HepG2 (cell line): ENCODE measurements around the gene ACSM2A. TPM values are rescaled to one million over a fixed set of nuclear protein-coding genes. Genes with fewer than 3 reads are reported as not detected.
A peak's percentile ranks its signal among the peaks of the same experiment; 100 is the strongest.

ENCODE experiments used
- ATAC-seq: fragments of 200-7000 bp; cut with Tn5 transposase; 3 replicates; pipeline ENCODE4 v1.9.1; 2020; ENCODE audit warnings: mild to moderate bottlenecking, moderate library complexity
- BruUV-seq: library from RNA; stranded (reverse); fragments of 400-500 nt; replicated peaks from 2 replicates; lab custom pipeline; 2021; lab: Mats Ljungman, UMichigan
- CTCF ChIA-PET: fragments of 300-600 bp; formaldehyde crosslinking; extraction: SDS; loops from one replicate; lab custom pipeline; 2021; ENCODE audit warnings: low total read pairs, inconsistent platforms, low intra/inter-chr PET ratio; lab: Yijun Ruan, JAX
- POLR2A ChIA-PET: fragments of 350-600 bp; sonication (Branson Sonifier 250); formaldehyde crosslinking; loops from one replicate; lab custom pipeline; 2020; ENCODE audit warnings: antibody characterized with exemption, inconsistent platforms; lab: Yijun Ruan, JAX
- DNase-seq: peaks from one replicate; pipeline ENCODE4 v3.0.0-alpha.2; 2015; ENCODE audit warnings: low spot score
- FAIRE-seq: peaks from 3 replicates; lab custom pipeline; 2011; peaks lifted over from hg19 to GRCh38; lab: Jason Lieb, UNC
- H2AFZ ChIP-seq: one replicate; pipeline ENCODE4 v1.6.1; 2011; ENCODE audit warnings: low read length, inconsistent platforms
- H3K27ac ChIP-seq: fragments of 300-600 bp; 3 replicates; pipeline ENCODE4 v1.8.0; 2011; ENCODE audit warnings: mixed run types, mild to moderate bottlenecking, mixed read lengths, low read length, inconsistent platforms; ENCODE audit not compliant: insufficient read depth; ENCODE audit errors: extremely low read length
- H3K27me3 ChIP-seq, 2 experiments: fragments of 200-600 bp in 1 of 2; 2 replicates in 1 of 2; 3 replicates in 1 of 2; pipeline versions ENCODE4 v1.6.0 to v1.8.0; 2011; ENCODE audit warnings: low read length in 2 of 2, mild to moderate bottlenecking in 2 of 2, moderate library complexity in 2 of 2, inconsistent platforms in 1 of 2; ENCODE audit not compliant: insufficient read depth in 2 of 2, control insufficient read depth in 1 of 2
- H3K36me3 ChIP-seq, 2 experiments: fragments of 200-600 bp in 1 of 2; replicated peaks in 1 of 2; 2 replicates in 1 of 2; 3 replicates in 1 of 2; pipeline versions ENCODE4 v1.5.1 to v1.8.0; 2011; ENCODE audit warnings: low read length in 2 of 2, inconsistent platforms in 1 of 2; ENCODE audit not compliant: insufficient read depth in 2 of 2, control insufficient read depth in 1 of 2
- H3K4me1 ChIP-seq: 2 replicates; pipeline ENCODE4 v1.5.1; 2012; ENCODE audit warnings: low read length, inconsistent platforms; ENCODE audit not compliant: insufficient read depth
- H3K4me2 ChIP-seq: 2 replicates; pipeline ENCODE4 v1.6.0; 2011; ENCODE audit warnings: low read depth, low read length, inconsistent platforms
- H3K4me3 ChIP-seq, 3 experiments: fragments of 200-600 bp in 1 of 3; sonication (generic), shearing (Covaris generic) in 1 of 3; replicated peaks in 1 of 3; 2 replicates each; pipeline ENCODE4 v1.5.1; 2011 to 2016; ENCODE audit warnings: low read length in 3 of 3, inconsistent platforms in 2 of 3, low read depth in 2 of 3, mild to moderate bottlenecking in 2 of 3, control low read depth in 1 of 3, mixed read lengths in 1 of 3; ENCODE audit not compliant: insufficient read depth in 1 of 3
- H3K79me2 ChIP-seq: one replicate; pipeline ENCODE4 v1.6.1; 2011; ENCODE audit warnings: low read length, inconsistent platforms; ENCODE audit not compliant: insufficient read depth
- H3K9ac ChIP-seq: 2 replicates; pipeline ENCODE4 v1.6.0; 2011; ENCODE audit warnings: mild to moderate bottlenecking, low read depth, low read length, inconsistent platforms; ENCODE audit not compliant: insufficient read depth
- H3K9me3 ChIP-seq: 2 replicates; pipeline ENCODE4 v1.5.1; 2012; ENCODE audit warnings: mild to moderate bottlenecking, low read length
- H4K20me1 ChIP-seq: 2 replicates; pipeline ENCODE4 v1.6.0; 2011; ENCODE audit warnings: inconsistent platforms, mild to moderate bottlenecking, low read length, moderate library complexity; ENCODE audit not compliant: insufficient read depth
- CBX5 ChIP-seq: sonication (generic); formaldehyde crosslinking; IDR thresholded peaks from 2 replicates; pipeline ENCODE4 v1.4.0; 2020; ENCODE audit warnings: missing genetic modification reagents, borderline replicate concordance
- DNMT1 ChIP-seq: sonication (generic); formaldehyde crosslinking; IDR thresholded peaks from 2 replicates; pipeline ENCODE4 v1.5.1; 2020; ENCODE audit warnings: mild to moderate bottlenecking, missing genetic modification reagents
- PHF21A ChIP-seq: sonication (generic); formaldehyde crosslinking; IDR thresholded peaks from 2 replicates; pipeline ENCODE4 v1.5.0; 2020; ENCODE audit warnings: mild to moderate bottlenecking, missing genetic modification reagents
- SETDB1 ChIP-seq: sonication (generic); formaldehyde crosslinking; IDR thresholded peaks from 2 replicates; pipeline ENCODE4 v1.5.1; 2020; ENCODE audit warnings: missing genetic modification reagents, mild to moderate bottlenecking, borderline replicate concordance
- SMYD3 ChIP-seq: sonication (generic); formaldehyde crosslinking; IDR thresholded peaks from 2 replicates; pipeline ENCODE4 v1.8.1; 2023; ENCODE audit warnings: mild to moderate bottlenecking, missing genetic modification reagents
- SP2 ChIP-seq: sonication (generic); formaldehyde crosslinking; IDR thresholded peaks from 2 replicates; pipeline ENCODE4 v1.5.1; 2020; ENCODE audit warnings: mild to moderate bottlenecking, missing genetic modification reagents
- TEAD3 ChIP-seq: optimal IDR thresholded peaks from 2 replicates; pipeline ENCODE3; 2016; ENCODE audit warnings: borderline replicate concordance
- TOPORS ChIP-seq: sonication (generic); formaldehyde crosslinking; IDR thresholded peaks from 2 replicates; pipeline ENCODE4 v1.8.0; 2023; ENCODE audit warnings: mild to moderate bottlenecking, missing genetic modification reagents
- ZNF547 ChIP-seq: sonication (generic); formaldehyde crosslinking; IDR thresholded peaks from 2 replicates; pipeline ENCODE4 v1.5.1; 2020; ENCODE audit warnings: mild to moderate bottlenecking, missing genetic modification reagents
- ZNF788 ChIP-seq: sonication (generic); formaldehyde crosslinking; IDR thresholded peaks from 2 replicates; pipeline ENCODE4 v1.5.0; 2020; ENCODE audit warnings: mild to moderate bottlenecking, missing genetic modification reagents, borderline replicate concordance
- ZNF891 ChIP-seq: sonication (generic); formaldehyde crosslinking; IDR thresholded peaks from 2 replicates; pipeline ENCODE4 v1.5.0; 2020; ENCODE audit warnings: mild to moderate bottlenecking, missing genetic modification reagents
- WGBS: methylation state at CpG from one replicate; pipeline ENCODE4 v1.1.6; 2017; ENCODE audit warnings: low lambda C conversion rate; 5-methylcytosine and 5-hydroxymethylcytosine counted together
- in situ Hi-C: cut with HindIII; loops from 2 replicates; pipeline ENCODE4 v1.10.0; 2017; ENCODE audit warnings: low pct_unique_long_range_greater_than_20kb; ENCODE audit not compliant: extremely low pct_ligation_motif_present
- intact Hi-C: fragments of 100-400 bp; cut with micrococcal nuclease; formaldehyde crosslinking; loops from one replicate; pipeline ENCODE4 v1.10.0; 2022; ENCODE audit not compliant: unreplicated experiment
- polyA plus RNA-seq, 8 experiments: library from polyadenylated mRNA; depleted of rRNA in 3 of 8; stranded (reverse) in 7 of 8; unstranded in 1 of 8; fragments of >200 nt; fragmentation: Illumina TruSeq in 4 of 8; extraction: Trizol in 4 of 8; gene quantifications; 2 replicates each; pipeline versions ENCODE4 v1.2.1 to v1.2.3, GENCODE V29; 2011 to 2016; ENCODE audit warnings: low read depth in 4 of 8, missing spikeins in 1 of 8, mixed read lengths in 1 of 8; ENCODE audit not compliant: insufficient read depth in 1 of 8
- total RNA-seq, 5 experiments: library from RNA; depleted of rRNA; stranded (reverse); fragments of >200 nt; fragmentation: Illumina TruSeq; extraction: Trizol; gene quantifications; 2 replicates each; pipeline ENCODE4 v1.2.3, GENCODE V29; 2016; ENCODE audit warnings: low read depth in 1 of 5
- TF ChIP-seq, protein P1 (sequence below): sonication (generic); formaldehyde crosslinking; IDR thresholded peaks from 2 replicates; pipeline ENCODE4 v1.5.1; 2020; ENCODE audit warnings: mild to moderate bottlenecking, missing genetic modification reagents
- TF ChIP-seq, protein P2 (sequence below): sonication (generic); formaldehyde crosslinking; IDR thresholded peaks from 2 replicates; pipeline ENCODE4 v1.9.0; 2021; ENCODE audit warnings: missing genetic modification reagents, borderline replicate concordance

ACSM2A gene
- total and polyA plus RNA-seq, 2 of the 13 experiments (the other 11 are each of a cell fraction or from before 2014, with no cell fraction given): 11.4 to 16.3 TPM

DNA sequence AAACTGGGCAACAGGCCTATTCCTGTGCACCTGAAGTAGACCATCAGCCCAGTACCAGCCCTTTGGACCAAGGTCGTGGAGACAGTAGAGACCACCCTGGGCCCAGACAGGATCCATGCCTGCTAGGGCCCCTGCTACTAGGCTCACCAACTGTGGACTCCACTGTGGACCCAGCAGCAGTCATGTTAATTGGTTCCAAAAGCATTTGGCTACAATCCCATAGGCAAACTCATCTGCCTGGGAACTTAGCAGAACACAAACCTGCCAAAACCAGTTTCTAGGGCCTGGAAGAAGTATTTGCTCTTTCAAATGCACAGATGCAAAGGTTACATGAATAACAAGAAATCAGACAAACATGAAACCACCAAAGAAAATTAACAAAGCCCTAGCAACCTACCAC is 53.1 kb downstream of the ACSM2A start:
- intact Hi-C loops: no loop called here
- ChIA-PET CTCF (no interaction called here), POLR2A (no interaction called here)
- FAIRE-seq (peak; percentile 21), DNase-seq (no peak), ATAC-seq (no peak)
- Histone ChIP-seq H3K4me1 (no peaks in the 10 kb centered on the region), H4K20me1 (no peaks in the 10 kb centered on the region), H3K27me3 (no peaks in the 10 kb centered on the region; a peak in 1 of 5 replicates), H3K36me3 (no peaks in the 10 kb centered on the region), H3K9me3 (peaks cover 36% of the 10 kb centered on the region), H3K27ac (no peak overlapping the region), H3K9ac (no peak overlapping the region), H2AFZ (no peak overlapping the region), H3K4me2 (no peak overlapping the region), H3K4me3 (no peak overlapping the region), H3K79me2 (no peaks in the 10 kb centered on the region)
- in situ Hi-C loops: no loop called here
- BruUV-seq: no TSS peak
- TF ChIP-seq ZNF891 (CRISPR knock-in tag): 0 out of 2 replicates have a peak, but pooled peaks have one; percentile 18
- TF ChIP-seq DNMT1 (CRISPR knock-in tag): 0 out of 2 replicates have a peak, but pooled peaks have one; percentile 1
- TF ChIP-seq SMYD3 (CRISPR knock-in tag): no peak
- TF ChIP-seq SP2 (CRISPR knock-in tag): no peak
- WGBS: 11% methylated on average over 1 of the region's 1 CpG

DNA sequence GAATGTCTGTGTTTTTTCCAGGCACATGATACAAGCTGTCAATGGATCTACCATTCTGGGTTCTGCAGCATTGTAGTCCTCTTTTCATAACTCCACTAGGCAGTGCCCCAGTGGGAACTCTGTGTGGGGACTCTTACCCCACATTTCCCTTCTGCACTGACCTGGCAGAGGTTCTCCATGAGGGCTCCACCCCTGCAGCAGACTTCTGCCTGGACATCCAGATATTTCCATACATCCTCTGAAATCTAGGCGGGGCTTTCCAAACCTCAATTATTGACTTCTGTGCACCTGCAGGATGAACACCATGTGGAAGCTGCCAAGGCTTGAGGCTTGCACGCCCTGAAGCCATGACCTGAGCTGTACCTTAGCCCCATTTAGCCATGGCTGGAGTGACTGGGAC is 56.0 kb downstream of the ACSM2A start:
- 27% methylated on average over 2 of the region's 2 CpGs for WGBS
- no peak overlapping the region for H3K27ac ChIP-seq
- in situ Hi-C loops (no loop called here), intact Hi-C loops (no loop called here)
- ChIA-PET POLR2A (no interaction called here), CTCF (no interaction called here)
- no peaks in the 10 kb centered on the region for H3K79me2 ChIP-seq
- TF ChIP-seq ZNF788 (CRISPR knock-in tag) (peak; percentile 63; the same call in 1 of the 2 replicates), ZNF547 (no peak), TOPORS (CRISPR knock-in tag) (peak; percentile 88), CBX5 (0 out of 2 replicates have a peak, but pooled peaks have one; percentile 47), SETDB1 (CRISPR knock-in tag) (peak; percentile 84; the same call in 1 of the 2 replicates), PHF21A (CRISPR knock-in tag) (0 out of 2 replicates have a peak, but pooled peaks have one; percentile 2), TEAD3 (CRISPR knock-in tag) (no peak)
- TF ChIP-seq, protein P1, sequence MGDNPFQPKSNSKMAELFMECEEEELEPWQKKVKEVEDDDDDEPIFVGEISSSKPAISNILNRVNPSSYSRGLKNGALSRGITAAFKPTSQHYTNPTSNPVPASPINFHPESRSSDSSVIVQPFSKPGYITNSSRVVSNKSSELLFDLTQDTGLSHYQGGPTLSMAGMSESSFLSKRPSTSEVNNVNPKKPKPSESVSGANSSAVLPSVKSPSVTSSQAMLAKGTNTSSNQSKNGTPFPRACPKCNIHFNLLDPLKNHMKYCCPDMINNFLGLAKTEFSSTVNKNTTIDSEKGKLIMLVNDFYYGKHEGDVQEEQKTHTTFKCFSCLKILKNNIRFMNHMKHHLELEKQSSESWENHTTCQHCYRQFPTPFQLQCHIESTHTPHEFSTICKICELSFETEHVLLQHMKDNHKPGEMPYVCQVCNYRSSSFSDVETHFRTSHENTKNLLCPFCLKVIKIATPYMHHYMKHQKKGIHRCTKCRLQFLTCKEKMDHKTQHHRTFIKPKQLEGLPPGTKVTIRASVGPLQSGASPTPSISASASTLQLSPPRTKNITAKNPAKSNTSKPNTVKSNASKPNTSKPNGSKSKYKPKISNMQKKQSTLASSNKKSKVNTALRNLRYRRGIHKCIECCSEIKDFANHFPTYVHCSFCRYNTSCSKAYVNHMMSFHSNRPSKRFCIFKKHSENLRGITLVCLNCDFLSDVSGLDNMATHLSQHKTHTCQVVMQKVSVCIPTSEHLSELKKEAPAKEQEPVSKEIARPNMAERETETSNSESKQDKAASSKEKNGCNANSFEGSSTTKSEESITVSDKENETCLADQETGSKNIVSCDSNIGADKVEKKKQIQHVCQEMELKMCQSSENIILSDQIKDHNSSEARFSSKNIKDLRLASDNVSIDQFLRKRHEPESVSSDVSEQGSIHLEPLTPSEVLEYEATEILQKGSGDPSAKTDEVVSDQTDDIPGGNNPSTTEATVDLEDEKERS: peak; percentile 75; the same call in 1 of the 2 replicates
- TF ChIP-seq, protein P2, sequence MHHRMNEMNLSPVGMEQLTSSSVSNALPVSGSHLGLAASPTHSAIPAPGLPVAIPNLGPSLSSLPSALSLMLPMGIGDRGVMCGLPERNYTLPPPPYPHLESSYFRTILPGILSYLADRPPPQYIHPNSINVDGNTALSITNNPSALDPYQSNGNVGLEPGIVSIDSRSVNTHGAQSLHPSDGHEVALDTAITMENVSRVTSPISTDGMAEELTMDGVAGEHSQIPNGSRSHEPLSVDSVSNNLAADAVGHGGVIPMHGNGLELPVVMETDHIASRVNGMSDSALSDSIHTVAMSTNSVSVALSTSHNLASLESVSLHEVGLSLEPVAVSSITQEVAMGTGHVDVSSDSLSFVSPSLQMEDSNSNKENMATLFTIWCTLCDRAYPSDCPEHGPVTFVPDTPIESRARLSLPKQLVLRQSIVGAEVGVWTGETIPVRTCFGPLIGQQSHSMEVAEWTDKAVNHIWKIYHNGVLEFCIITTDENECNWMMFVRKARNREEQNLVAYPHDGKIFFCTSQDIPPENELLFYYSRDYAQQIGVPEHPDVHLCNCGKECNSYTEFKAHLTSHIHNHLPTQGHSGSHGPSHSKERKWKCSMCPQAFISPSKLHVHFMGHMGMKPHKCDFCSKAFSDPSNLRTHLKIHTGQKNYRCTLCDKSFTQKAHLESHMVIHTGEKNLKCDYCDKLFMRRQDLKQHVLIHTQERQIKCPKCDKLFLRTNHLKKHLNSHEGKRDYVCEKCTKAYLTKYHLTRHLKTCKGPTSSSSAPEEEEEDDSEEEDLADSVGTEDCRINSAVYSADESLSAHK: no peak
- no peak for FAIRE-seq
- peaks cover 36% of the 10 kb centered on the region for H3K9me3 ChIP-seq
- H3K4me3 ChIP-seq: no peak overlapping the region
- no peak overlapping the region for H3K4me2 ChIP-seq
- no peak for ATAC-seq
- no peak overlapping the region for H2AFZ ChIP-seq
- DNase-seq: no peak
- no peaks in the 10 kb centered on the region for H3K27me3 ChIP-seq
- BruUV-seq: no TSS peak
- no peak overlapping the region for H3K9ac ChIP-seq
- no peaks in the 10 kb centered on the region for H3K4me1 ChIP-seq
- no peaks in the 10 kb centered on the region for H3K36me3 ChIP-seq
- H4K20me1 ChIP-seq: no peaks in the 10 kb centered on the region
